SW480 (cell line): ENCODE data around the gene GALNT13.
"Not testable (repeated sequence)": the region's sequence is repeated elsewhere in the genome, so short reads cannot be mapped to it uniquely, and the experiment has no call there.

Source experiments
- DNase-seq: peaks from one replicate; pipeline ENCODE4 v3.0.0-alpha.2; 2016; ENCODE audit warnings: low spot score

GALNT13 gene

DNA sequence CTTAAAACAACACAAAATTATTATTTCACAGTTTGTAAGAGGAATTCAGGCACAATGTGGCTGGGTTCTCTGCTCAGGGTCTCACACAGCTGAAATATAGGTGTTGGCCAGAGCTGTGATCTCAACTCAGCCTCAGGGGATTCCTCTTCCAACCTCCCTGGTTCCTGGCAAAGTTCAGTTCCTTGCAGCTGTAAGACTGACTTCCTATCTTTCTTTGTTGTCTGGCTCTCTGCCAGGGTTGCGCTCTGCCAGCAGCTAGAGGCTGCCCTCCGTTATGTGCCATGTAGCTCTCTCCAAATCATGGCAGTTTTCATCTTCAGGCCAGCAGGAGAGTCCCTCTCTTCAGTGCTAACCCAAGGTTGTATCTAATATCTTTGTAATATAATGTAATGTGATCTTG is 554.3 kb downstream of the GALNT13 start:
- DNase-seq = no peak

DNA sequence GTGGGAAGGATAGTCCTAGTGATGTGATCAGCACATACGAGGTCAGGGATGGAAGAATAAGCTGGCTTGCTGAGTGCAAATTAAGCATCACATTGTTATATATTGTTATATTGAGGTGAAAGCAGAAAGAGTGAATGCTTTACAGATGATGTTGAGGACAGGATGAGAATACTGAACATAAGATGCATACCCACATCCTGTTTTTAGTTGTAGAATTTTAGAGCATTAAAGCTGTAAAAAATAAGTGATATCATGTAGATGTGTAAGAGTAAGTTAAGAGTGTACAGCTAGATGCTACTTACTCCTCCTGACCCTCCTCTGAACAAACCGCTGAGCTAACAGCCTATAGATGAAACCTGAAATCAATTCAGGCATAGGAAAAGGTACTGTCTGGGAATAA is 555.7 kb downstream of the GALNT13 start:
- no peak for DNase-seq

- no peak for DNase-seq
These were observed 556.3 kb downstream of the GALNT13 start for GRCh38 chr2:154428022-154428421.

GRCh38 chr2:154433010-154433409 is 561.3 kb downstream of the GALNT13 start:
- no peak for DNase-seq

- DNase-seq = no peak
These were observed 565.4 kb downstream of the GALNT13 start for GRCh38 chr2:154437104-154437503.

DNA sequence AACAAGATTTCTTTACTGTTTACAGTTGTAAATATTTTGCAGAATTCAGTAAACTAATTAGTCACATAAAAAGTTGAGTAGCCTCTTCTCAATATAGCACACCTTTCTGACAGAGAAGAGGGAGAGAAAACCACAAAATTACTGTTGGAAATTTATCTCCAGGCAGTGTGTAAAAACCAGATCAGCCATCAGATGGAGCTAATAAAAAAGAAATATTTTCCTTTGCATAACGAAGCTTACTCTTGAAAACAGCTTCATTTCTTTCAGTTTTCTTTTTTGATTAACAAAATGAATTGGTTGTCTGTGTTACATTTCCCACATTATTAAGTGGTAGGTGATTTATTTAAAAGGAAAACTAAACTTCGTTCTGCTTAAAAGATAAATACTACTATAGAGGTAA is 567.4 kb downstream of the GALNT13 start:
- DNase-seq = peak; percentile 10

- DNase-seq = no peak
These were observed 572.2 kb downstream of the GALNT13 start for GRCh38 chr2:154443919-154444318.

DNA sequence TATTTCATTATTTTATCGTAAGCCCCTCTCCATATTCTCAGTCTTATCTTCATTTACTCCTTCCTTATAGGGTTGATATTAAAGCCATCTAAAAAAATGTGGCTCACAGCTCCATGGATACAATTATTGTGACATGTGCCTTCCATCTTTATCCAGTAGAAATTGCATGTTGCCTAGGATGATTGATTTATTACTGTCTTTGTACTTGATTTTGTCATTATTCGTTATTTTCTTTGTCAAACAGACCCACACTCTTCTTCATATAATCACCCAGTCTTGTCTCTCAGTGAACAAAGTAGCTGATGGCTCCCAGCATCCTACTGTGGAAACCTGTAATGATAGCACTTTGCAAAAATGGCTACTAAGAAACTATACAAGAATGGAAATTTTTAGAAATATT is 574.6 kb downstream of the GALNT13 start:
- no peak for DNase-seq

DNA sequence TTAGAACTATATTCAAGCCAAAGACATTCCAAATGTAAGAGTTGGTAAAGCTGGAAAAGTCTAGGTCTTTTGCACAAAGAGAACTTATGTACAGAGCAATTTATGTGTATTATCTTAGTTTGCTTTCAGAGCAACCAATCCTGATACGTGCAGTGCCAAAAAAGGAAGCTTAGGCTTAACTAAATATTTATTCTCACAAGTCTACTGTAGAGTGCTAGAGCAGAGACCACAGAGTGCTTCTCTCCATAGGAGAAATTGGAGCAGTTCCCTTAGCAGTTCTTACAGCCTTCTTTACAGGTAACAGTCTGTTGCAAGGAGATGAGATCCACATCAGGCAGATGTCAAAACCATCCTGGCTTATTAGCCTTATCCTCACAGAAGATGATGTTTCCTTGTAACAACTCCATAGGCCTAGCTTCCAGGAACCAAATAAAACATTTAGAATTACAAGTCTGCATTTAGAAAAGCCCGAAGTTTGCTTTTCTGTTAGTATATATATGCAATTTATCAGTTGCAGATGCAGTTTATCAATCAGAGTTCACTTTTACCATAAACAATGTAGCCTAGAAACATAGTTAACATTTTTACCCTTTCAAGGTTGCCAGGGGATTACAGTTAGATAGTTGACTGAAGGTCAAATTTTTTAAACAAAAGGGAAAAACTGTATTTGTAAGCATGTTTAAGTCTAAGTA is 576.2 kb downstream of the GALNT13 start:
- no peak for DNase-seq

DNA sequence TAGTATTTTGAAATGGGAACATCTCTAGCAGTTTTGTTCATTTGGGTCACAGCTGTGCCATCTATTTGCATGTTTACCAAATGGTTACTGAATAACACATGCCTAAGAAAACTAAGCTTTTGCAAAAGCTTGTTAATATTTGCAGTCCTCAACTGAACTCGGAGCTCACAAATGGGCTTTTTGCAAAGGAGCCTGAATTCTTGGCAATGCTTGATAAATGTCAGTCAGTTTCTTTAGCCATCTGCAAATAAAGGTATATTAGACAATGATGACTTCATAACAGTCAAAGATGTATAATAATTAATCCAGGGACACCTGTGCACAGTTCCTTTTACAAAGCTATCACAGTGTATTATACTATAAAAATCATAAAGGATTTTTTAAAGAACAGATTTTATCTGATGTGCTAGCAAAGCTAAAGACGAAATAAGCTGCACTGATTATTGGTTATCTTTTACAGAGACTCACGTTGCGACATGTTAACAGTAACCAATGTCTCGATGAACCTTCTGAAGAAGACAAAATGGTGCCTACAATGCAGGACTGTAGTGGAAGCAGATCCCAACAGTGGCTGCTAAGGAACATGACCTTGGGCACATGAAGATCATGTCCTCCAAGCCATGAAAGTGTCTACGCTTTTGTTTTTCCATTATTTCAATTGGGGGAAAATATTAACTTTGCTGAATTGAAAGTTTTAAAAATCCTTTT is 578.4 kb downstream of the GALNT13 start:
- no peak for DNase-seq

GRCh38 chr2:154452471-154452870 is 580.7 kb downstream of the GALNT13 start:
- DNase-seq = no peak

GRCh38 chr2:154452906-154453493 is 581.3 kb downstream of the GALNT13 start:
- DNase-seq = peak; percentile 39

DNA sequence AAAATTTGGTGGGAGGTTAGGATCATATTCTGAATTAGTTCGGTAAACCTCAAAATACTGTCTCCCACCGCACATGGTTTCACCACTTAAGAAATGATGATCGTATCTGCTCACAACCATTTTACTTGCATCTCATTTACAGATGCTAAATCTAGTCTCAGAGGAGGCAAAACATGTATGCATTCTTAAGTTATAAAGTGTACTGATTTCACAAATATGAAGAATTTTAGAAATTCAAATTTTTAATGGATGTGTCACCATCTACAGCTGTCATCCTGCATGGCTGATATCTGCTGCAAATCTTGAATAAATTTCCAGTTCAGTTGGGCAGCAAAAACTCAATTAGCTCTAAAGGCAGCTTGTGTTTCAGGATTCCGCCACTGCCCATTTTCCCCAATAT is 583.4 kb downstream of the GALNT13 start:
- DNase-seq = no peak

- no peak for DNase-seq
These were observed 584.1 kb downstream of the GALNT13 start for GRCh38 chr2:154455866-154456265.

DNA sequence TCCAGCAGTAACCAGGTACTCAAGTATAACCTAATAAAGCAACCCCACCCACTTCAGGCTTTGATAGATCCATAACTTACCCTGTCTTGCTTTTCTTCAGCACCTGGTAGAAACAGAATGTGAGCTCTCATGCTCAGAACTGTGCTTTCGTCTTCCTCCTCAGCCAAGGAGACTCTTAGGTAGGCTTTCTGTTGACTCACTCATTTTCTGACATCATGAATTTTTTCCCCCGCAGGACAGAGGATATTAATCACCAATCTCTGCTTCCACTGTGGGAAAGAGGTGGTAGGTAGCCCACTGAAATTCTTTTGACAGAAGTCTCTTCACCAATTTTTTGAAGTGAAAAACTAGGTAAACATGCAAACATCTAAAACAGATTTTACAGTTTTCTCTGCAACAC is 585.6 kb downstream of the GALNT13 start:
- DNase-seq = no peak

DNA sequence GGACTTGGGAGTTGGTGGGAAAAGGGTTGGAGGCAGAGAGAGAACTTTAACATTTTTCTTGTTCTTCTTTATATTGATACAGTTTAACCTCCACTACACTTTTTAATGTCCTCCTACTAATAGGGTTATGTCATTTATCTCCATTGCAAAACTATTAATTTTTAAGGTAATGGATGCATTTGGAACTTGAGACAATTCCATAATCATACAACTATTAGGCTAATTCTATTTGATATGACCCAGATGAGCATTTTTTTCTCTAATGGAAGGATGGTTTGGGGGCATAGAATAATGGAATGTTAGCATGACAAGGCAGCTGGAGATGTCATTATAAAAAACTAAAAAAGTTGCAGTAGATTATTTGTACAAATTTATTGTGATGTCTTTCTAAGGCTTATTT is 587.6 kb downstream of the GALNT13 start:
- no peak for DNase-seq

- no peak for DNase-seq
These were observed 590.9 kb downstream of the GALNT13 start for GRCh38 chr2:154462634-154463033.

DNA sequence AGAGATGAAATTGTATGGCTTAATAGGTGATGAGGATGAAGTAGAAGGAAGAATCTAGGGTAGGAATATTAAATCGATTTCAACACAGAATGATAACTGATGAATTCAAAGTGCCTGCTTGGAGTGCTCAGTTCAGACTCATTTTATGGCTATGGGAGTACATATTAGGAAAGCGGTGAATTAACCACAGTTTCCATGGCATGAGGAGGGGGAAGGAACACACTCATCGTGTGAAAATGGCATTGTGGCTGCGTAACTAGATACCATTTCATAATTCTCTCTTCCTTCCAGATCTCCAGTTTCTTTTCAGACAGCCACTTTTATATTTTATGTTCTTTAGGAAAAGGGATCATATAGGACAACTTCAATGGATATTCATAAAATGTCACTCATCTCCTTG is 594.5 kb downstream of the GALNT13 start:
- DNase-seq = no peak

DNA sequence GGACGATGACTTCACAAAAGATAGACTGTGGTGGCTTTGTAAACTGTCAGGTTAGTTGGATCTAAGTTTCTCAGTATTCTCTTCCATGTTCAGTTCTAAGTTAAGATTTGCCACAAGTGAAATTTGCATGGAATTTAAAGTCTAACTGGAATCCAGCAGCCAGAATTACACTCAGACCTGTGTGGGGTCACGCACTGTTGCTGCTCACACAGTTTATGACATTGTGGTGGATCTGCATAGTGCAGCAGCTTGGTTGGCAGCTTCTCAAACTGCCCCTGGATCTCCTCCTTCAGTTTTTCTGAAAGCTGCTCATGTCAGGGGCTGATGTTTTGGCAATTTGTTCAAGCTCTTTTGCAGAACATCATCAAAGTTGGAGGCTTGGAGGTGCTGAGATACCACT is 598.7 kb downstream of the GALNT13 start:
- DNase-seq = no peak

DNA sequence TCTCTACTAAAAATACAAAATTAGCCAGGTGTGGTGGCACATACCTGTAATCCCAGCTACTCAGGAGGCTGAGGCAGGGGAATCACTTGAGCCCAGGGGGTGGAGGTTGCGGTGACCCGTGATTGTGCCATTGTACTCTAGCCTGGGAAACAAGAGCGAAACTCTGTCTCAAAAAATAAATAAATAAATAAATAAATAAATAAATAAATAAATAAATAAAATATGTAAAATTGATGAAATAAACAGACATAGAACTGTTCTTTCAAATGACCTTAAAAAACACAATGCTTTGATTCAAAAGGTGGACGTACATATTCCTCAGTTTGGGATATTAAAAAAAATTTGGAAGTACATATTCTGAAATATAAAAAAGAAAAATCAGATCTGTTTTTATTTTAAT is 599.8 kb downstream of the GALNT13 start:
- DNase-seq = not testable (repeated sequence)

DNA sequence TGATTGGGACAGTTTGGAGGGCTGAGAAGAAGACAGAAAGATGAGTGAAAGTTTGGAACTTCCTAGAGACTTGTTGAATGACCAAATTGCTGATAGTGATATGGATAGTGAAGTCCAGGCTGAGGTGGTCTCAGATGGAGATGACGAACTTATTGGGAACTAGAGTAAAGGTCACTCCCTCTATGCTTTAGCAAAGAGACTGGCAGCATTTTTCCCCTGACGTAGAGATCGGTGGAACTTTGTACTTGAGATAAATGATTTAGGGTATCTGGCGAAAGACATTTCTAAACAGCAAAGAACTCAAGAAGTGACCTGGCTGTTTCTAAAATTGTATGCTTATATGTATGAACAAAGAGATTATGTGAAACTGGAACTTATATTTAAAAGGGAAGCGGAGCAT is 605.6 kb downstream of the GALNT13 start:
- no peak for DNase-seq

DNA sequence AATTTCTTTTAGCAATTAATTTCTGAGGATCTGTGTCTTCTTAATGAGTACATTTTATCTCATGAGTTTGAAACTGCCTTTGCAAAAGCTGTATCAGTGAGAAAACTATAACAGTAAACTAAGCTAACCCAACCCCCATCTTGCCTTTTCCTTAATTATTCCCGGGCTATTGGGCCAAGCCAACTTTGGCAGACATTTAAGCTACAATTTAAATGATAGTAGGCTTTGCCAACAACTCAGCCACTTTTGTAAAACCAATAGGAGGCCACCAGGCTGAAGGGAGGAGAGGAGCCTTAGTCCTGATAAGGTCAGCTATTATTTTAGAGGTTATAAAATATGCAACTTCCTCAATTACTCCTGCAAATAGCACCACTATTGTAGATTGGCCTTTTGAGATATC is 608.8 kb downstream of the GALNT13 start:
- DNase-seq = no peak

DNA sequence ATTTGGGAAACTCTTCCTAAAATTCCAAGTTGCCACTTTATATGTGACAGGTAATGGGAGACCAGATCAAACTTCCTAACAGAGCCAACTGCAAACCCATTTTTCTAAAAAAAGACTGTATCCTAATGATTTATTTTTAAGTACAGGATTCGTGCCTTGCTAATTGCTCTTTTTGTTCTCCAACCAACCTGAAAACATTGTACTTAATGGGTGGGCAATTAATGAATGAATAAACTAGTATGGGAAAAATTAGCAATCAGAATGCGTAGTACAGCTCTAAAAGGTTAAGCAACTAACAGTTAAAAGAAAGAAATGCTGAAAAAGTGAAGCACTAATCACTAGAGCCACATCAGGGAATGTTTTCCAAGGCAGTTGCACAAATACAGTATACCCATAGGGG is 609.6 kb downstream of the GALNT13 start:
- DNase-seq = no peak
